SKM-1 (cell line): ENCODE data around the gene GRID1.

Source experiments
- DNase-seq: peaks from one replicate; lab custom pipeline; 2025; ENCODE audit not compliant: unreplicated experiment; lab: John Stamatoyannopoulos, UW

The GRID1 gene

DNA sequence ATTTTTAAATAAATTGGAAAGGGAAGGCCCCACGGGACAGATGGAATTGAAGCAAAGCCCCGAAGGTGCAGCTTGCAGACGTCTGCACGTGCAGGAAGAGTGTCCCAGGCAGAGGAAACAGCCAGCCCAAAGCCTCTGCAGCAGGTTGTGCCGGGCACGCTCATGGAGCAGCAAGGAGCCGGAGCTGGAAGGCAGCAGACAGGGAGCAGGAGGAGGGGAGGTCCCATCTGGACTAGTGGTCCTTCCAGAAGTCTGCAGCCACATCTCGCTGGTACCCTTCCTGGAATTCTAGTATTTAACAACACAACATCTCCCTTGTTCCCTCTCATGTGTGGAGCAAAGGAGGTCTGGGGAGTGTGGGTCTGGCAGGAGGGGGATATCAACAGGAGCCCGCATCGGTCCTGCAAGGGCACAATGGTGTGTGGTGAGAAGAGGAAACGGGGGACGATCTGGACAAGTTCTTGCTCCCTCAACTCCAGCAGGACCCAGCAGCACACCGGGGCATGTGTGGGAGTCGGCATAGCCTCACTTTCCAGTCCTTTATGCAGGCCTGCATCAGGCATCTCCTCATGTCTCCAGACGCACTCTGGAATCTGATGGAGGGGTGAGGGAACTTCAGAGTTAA is 169.3 kb downstream of the GRID1 start:
- DNase-seq, result no peak

GRCh38 chr10:86195521-86196157 is 171.0 kb downstream of the GRID1 start:
- no peak for DNase-seq

DNA sequence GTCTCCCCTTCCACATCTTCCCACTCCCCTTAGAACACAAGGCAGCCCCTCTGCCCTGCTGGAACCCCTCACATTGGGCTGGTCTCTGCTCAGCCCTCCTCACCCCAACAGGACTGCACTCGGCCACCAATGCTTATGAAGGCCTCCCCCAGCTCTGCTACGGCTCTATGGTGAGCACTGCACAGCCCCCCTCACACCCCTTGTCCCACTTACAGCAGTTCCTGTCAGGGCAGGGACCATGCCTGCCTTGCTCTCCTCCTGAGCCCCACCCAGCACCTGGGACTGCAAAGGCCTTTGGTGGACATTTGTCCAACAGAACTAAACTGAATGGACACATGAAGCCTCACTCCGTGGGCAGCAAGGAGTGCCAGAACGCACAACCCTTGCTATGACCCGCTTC is 171.9 kb downstream of the GRID1 start:
- DNase-seq, result no peak

DNA sequence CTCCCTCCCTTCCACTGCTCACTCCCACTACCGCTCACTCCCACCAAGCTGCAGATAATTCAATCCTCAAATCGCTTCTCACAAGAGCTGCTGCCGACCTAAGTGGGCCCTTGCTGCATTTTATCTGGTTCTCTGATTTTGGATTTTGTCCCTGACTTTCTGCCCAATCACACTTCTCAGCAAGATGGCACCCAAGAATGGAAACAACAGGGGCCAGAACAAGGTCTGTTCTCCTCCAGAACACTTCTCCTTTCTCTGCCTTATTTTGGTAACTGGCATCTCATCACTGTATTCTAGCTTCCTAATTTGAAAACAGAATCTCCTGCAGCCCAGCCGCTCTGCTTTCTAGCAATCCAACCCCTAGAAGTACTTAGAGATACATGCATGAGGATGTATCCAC is 172.8 kb downstream of the GRID1 start:
- DNase-seq, result no peak

DNA sequence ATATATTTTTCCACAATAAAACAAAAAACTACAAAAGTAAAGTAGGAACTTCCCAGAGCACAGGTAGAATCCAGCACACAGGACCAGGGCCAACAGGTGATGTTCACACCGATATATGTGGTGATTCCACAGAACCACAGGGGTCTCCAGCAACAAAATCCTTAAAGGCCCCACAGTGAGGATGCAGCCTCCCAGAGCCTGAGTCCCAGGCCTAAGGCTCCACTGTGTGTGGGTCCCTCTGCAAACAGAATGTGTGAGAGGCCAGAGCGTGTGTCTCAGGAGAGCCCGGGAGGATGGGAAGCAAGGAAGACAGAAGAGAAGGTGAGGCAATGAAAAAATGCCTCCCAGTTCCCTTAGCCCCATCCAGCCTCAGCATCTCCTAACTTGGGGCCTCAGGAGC is 173.9 kb downstream of the GRID1 start:
- DNase-seq, result no peak

GRCh38 chr10:86192147-86192546 is 174.4 kb downstream of the GRID1 start:
- no peak for DNase-seq

DNA sequence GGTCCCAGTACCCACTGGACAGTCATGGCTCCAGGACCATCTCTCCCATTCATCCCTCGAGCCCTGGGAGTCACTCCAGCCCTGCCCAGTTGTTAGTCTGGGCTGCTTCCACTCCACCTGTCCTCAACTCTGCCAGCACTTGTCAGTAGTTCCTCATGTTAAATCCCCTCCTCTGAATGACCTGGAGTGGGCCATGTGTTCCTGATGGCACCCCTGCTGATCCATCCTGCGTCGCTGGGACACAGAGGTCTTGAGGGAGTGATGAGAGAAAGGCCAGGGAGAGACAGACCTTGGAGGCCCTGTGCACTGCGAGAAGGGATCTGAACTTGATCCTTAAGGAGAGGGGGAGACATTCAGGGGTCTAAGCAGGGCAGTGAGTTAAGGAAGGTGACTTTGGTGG is 174.9 kb downstream of the GRID1 start:
- DNase-seq, result no peak

GRCh38 chr10:86191166-86191565 is 175.4 kb downstream of the GRID1 start:
- no peak for DNase-seq

- no peak for DNase-seq
Observed at GRCh38 chr10:86190291-86190690, 176.3 kb downstream of the GRID1 start.

DNA sequence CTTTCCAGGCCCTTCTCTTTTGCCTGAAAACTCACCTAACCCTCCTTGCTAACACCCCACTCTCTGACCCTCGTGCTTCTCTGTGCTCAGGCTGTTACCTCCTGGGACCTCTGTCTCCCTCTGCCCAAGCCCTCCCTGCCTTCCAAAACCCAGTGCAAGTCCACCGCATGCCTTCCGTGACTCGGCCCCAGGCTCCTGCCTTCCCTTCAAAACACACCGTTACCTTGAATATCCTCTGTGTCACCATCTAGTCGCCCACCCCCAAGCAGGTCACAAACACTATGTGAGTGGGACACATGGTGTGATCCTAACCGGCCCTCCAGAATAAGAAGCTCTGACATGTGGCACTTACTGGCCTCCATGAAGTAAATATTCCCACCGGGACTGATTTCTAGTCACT is 176.7 kb downstream of the GRID1 start:
- no peak for DNase-seq

DNA sequence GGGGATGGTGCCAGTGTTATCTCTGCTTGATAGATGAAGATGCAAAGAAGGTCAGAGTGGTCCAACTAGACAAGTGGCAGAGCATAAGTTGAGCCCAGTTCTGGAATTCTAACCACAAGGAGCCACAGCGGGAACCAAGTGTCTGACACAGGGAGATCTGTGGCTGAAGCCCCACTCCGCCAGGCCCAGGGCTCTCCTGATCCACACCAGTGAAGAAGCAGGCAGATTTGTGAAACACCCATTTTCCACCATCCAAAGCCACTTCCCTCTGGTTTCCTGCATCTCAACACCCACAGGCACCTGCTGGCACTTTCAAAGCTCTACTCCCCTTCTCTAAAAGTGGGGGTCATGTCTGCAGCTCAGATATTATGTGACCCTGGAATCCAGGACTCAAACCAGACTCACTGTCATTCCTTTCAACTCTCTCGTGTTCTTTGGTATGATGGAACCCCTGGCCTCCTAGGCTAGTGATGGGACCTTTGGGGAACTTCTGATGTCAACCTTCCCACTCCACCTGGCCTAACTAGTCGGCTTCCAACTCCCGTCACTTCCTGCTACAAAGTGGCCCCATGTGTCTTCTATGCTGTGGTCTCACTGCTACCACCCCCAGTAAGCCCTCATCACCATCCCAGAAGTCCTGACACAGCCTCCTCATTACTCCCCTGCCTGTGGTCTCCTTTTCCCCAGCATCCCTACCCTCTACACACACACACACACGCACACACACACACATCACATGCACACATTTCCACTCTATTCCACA is 177.6 kb downstream of the GRID1 start:
- no peak for DNase-seq

- DNase-seq, result no peak
Observed at GRCh38 chr10:86188326-86188725, 178.3 kb downstream of the GRID1 start.

- no peak for DNase-seq
Observed at GRCh38 chr10:86187499-86188239, 178.9 kb downstream of the GRID1 start.

- DNase-seq, result no peak
Observed at GRCh38 chr10:86186633-86187032, 180.0 kb downstream of the GRID1 start.

- no peak for DNase-seq
Observed at GRCh38 chr10:86182595-86182994, 184.0 kb downstream of the GRID1 start.

DNA sequence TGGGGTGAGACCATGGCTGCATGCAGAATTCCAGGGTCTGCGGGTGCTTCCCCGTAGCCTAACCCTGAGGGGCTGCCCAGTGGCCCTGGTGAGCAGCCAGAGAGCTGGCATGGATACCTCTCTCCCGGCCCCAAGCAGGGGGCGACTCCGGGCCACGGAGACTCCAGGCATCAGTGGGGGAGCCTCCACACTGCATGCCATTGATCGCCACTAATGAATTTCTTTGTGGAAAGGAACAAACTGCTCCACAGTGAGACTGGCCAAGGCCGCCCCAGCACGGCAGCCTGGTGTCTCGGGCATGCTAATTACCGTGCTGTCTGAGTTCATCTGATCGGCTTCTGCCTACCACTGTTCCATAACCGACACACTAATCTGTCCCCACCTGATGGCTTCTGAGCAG is 184.4 kb downstream of the GRID1 start:
- no peak for DNase-seq

DNA sequence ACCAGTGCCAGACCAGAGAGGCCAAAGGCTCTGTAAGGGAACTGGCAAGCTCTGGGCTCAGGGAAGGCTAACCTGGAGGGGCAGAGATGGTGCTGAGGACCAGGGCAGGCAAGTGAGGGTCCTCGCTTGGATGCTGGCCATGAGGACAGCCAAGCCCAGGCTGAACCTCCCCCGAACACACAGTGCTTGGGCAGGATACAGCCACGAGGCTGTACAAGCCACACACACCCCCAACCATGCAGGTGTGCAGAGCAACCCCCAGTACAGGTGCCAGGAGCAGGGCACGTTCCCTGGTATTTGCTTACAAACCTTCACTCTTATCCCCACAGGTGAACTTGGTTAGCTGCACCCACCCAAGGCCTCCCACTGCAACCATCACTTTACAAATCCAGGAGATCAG is 185.7 kb downstream of the GRID1 start:
- DNase-seq, result no peak

GRCh38 chr10:86179961-86180360 is 186.6 kb downstream of the GRID1 start:
- DNase-seq, result no peak

GRCh38 chr10:86179153-86179524 is 187.5 kb downstream of the GRID1 start:
- DNase-seq, result no peak

DNA sequence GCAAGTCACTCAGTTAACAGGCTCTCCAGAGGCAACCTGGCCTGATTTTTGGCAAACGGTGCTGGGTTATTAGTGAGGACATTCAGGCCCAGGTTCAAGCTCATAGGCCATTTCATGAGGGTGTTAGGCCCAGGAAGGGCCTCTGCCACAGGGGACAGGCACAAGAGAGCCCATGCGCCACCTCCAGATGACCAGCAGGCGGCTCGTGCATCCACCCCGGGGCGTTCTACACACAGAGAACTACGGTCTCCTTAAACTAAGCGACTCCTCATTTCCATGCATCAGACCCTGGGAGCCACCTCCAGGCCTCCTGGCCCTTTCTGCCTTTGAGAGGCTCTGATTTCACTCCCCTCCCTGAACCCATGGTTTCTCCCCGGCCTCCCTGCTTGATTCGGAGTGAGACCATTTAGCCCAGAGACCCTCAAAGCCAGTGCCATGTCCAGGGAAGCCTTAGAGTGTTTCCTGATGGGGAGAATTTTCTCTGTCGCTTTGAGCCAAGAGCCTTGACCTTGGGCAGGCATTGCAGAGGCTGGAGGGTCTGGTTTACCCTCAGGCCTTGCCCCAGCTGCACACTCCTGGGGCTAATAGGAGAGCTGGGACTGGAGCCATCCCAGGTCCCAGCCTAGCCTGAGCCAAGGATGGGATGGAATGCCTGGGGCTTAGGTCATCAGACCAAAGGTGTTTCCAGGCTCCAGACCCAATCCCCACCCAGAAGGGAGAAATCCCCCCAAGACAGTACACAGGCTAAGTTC is 188.0 kb downstream of the GRID1 start:
- DNase-seq, result peak; percentile 9

- no peak for DNase-seq
Observed at GRCh38 chr10:86177537-86178155, 188.9 kb downstream of the GRID1 start.
